H9 (cell line): Measurements from ENCODE around the gene MAP3K19. TPM values are rescaled to one million over a fixed set of nuclear protein-coding genes. Genes with fewer than 3 reads are reported as not detected.

Experiments
- DNase-seq: peaks from one replicate; pipeline ENCODE4 v3.0.0-alpha.2; 2017
- H2AFZ ChIP-seq: one replicate; pipeline ENCODE4 v1.6.1; 2013; ENCODE audit warnings: mild to moderate bottlenecking, low read length, control low read depth, moderate library complexity
- H2AK5ac ChIP-seq: 2 replicates; pipeline ENCODE4 v1.6.1; 2013; ENCODE audit warnings: low read length, control low read depth, mixed read lengths; ENCODE audit not compliant: insufficient read length
- H2BK120ac ChIP-seq: one replicate; pipeline ENCODE4 v1.6.1; 2013; ENCODE audit warnings: low read depth, mild to moderate bottlenecking, low read length, control low read depth, inconsistent platforms; ENCODE audit not compliant: poor library complexity, severe bottlenecking
- H2BK12ac ChIP-seq: 2 replicates; pipeline ENCODE4 v1.6.1; 2013; ENCODE audit warnings: low read length, control low read depth, mixed read lengths, low read depth; ENCODE audit not compliant: insufficient read length
- H2BK15ac ChIP-seq: 2 replicates; pipeline ENCODE4 v1.6.1; 2013; ENCODE audit warnings: low read depth, low read length, control low read depth
- H2BK20ac ChIP-seq: one replicate; pipeline ENCODE4 v1.6.1; 2013; ENCODE audit warnings: low read depth, mild to moderate bottlenecking, low read length, control low read depth, inconsistent platforms; ENCODE audit not compliant: poor library complexity, severe bottlenecking
- H2BK5ac ChIP-seq: 2 replicates; pipeline ENCODE4 v1.6.1; 2013; ENCODE audit warnings: low read length, control low read depth, mixed read lengths; ENCODE audit not compliant: insufficient read length
- H3K14ac ChIP-seq: 2 replicates; pipeline ENCODE4 v1.6.1; 2013; ENCODE audit warnings: low read length, control low read depth; ENCODE audit not compliant: insufficient read depth
- H3K18ac ChIP-seq: 2 replicates; pipeline ENCODE4 v1.6.1; 2013; ENCODE audit warnings: low read depth, mild to moderate bottlenecking, mixed read lengths, low read length, control low read depth; ENCODE audit not compliant: insufficient read length
- H3K23ac ChIP-seq: 2 replicates; pipeline ENCODE4 v1.6.1; 2013; ENCODE audit warnings: low read length, control low read depth, mixed read lengths, low read depth; ENCODE audit not compliant: insufficient read length
- H3K23me2 ChIP-seq: 2 replicates; pipeline ENCODE4 v1.6.1; 2013; ENCODE audit warnings: low read depth, mild to moderate bottlenecking, mixed read lengths, low read length, control low read depth; ENCODE audit not compliant: insufficient read length, poor library complexity, severe bottlenecking
- H3K27ac ChIP-seq: 2 replicates; pipeline ENCODE4 v1.5.1; 2013; ENCODE audit warnings: low read length, control low read depth, mixed read lengths, low read depth; ENCODE audit not compliant: insufficient read length
- H3K27me3 ChIP-seq: 2 replicates; pipeline ENCODE4 v1.6.1; 2013; ENCODE audit warnings: low read length, control low read depth, inconsistent platforms; ENCODE audit not compliant: insufficient read depth
- H3K4ac ChIP-seq: 2 replicates; pipeline ENCODE4 v1.6.1; 2013; ENCODE audit warnings: low read depth, mild to moderate bottlenecking, control low read depth, inconsistent platforms, low read length, moderate library complexity
- H3K4me1 ChIP-seq: 2 replicates; pipeline ENCODE4 v1.6.1; 2013; ENCODE audit warnings: low read length, control low read depth, inconsistent platforms; ENCODE audit not compliant: insufficient read depth
- H3K4me2 ChIP-seq: 2 replicates; pipeline ENCODE4 v1.6.1; 2013; ENCODE audit warnings: low read length, control low read depth, mixed read lengths; ENCODE audit not compliant: insufficient read length, insufficient read depth
- H3K56ac ChIP-seq: 2 replicates; pipeline ENCODE4 v1.6.1; 2013; ENCODE audit warnings: low read depth, mild to moderate bottlenecking, mixed read lengths, low read length, control low read depth; ENCODE audit not compliant: insufficient read length
- H3K79me1 ChIP-seq: 2 replicates; pipeline ENCODE4 v1.6.1; 2013; ENCODE audit warnings: low read depth, mild to moderate bottlenecking, moderate library complexity, low read length, control low read depth, inconsistent platforms; ENCODE audit not compliant: insufficient read depth, poor library complexity, severe bottlenecking
- H3K79me2 ChIP-seq: 2 replicates; pipeline ENCODE4 v1.6.1; 2013; ENCODE audit warnings: low read length, control low read depth, inconsistent platforms; ENCODE audit not compliant: insufficient read depth
- H3K9ac ChIP-seq: 2 replicates; pipeline ENCODE4 v1.6.1; 2013; ENCODE audit warnings: low read length, control low read depth, mixed read lengths; ENCODE audit not compliant: insufficient read length; ENCODE audit errors: extremely low read depth
- H3K9me3 ChIP-seq: one replicate; pipeline ENCODE4 v1.6.1; 2013; ENCODE audit warnings: low read depth, low read length, inconsistent platforms; ENCODE audit not compliant: control insufficient read depth
- H3T11ph ChIP-seq: one replicate; pipeline ENCODE4 v1.6.1; 2013; ENCODE audit warnings: mild to moderate bottlenecking, low read length, control low read depth, inconsistent platforms
- H4K20me1 ChIP-seq: one replicate; pipeline ENCODE4 v1.6.1; 2013; ENCODE audit not compliant: control insufficient read depth, insufficient read length, insufficient read depth
- H4K5ac ChIP-seq: 2 replicates; pipeline ENCODE4 v1.6.1; 2013; ENCODE audit warnings: low read depth, mild to moderate bottlenecking, mixed read lengths, low read length, control low read depth; ENCODE audit not compliant: insufficient read length
- H4K8ac ChIP-seq: replicated peaks from 2 replicates; pipeline ENCODE4 v1.6.1; 2013; ENCODE audit warnings: low read length, control low read depth, mixed read lengths, low read depth; ENCODE audit not compliant: insufficient read length
- H4K91ac ChIP-seq: 2 replicates; pipeline ENCODE4 v1.6.1; 2013; ENCODE audit warnings: low read depth, mild to moderate bottlenecking, moderate library complexity, mixed read lengths, low read length, control low read depth; ENCODE audit not compliant: insufficient read length
- H3K27ac Mint-ChIP-seq, 3 experiments: 2 replicates in 2 of 3; 3 replicates in 1 of 3; pipeline ENCODE4 v1.8.0; 2020 to 2021; ENCODE audit warnings: mixed read lengths in 3 of 3, mild to moderate bottlenecking in 1 of 3, moderate library complexity in 1 of 3
- H3K27me3 Mint-ChIP-seq: 2 replicates; pipeline ENCODE4 v1.8.0; 2021; ENCODE audit warnings: low read depth, mild to moderate bottlenecking, moderate library complexity, mixed read lengths
- H3K36me3 Mint-ChIP-seq, 3 experiments: 2 replicates in 2 of 3; 3 replicates in 1 of 3; pipeline ENCODE4 v1.8.0; 2020 to 2021; ENCODE audit warnings: low read depth in 3 of 3, mixed read lengths in 3 of 3; ENCODE audit not compliant: insufficient read depth in 1 of 3
- H3K4me1 Mint-ChIP-seq, 2 experiments: 2 replicates each; pipeline ENCODE4 v1.8.0; 2020; ENCODE audit warnings: mixed read lengths in 2 of 2
- H3K4me3 Mint-ChIP-seq, 2 experiments: 2 replicates in 1 of 2; 3 replicates in 1 of 2; pipeline ENCODE4 v1.8.0; 2020 to 2021; ENCODE audit warnings: mild to moderate bottlenecking in 2 of 2, mixed read lengths in 2 of 2, moderate library complexity in 1 of 2
- H3K9me3 Mint-ChIP-seq, 2 experiments: 2 replicates in 1 of 2; 3 replicates in 1 of 2; pipeline ENCODE4 v1.8.0; 2020; ENCODE audit warnings: mild to moderate bottlenecking in 2 of 2, mixed read lengths in 2 of 2, moderate library complexity in 1 of 2
- CTCF ChIP-seq: fragments of 200-600 bp; sonication (generic); conservative IDR thresholded peaks from 3 replicates; pipeline ENCODE4 v1.8.0; 2021; ENCODE audit warnings: antibody characterized with exemption, mild to moderate bottlenecking
- total RNA-seq: library from RNA; stranded (reverse); gene quantifications from 2 replicates; pipeline ENCODE4 v1.2.1, GENCODE V29; 2021

Gene MAP3K19
- total RNA-seq, 1 experiment from 2014 or later, result not detected

GRCh38 chr2:135093193-135093592 lies 45.9 kb upstream of the MAP3K19 start:
- no peak overlapping the region for H2BK12ac ChIP-seq
- no peak overlapping the region for H3K4ac ChIP-seq
- H3K23ac ChIP-seq, result no peak overlapping the region
- no peak overlapping the region for H3K56ac ChIP-seq
- no peak overlapping the region for H3T11ph ChIP-seq
- H4K8ac ChIP-seq, result no peak overlapping the region
- H4K20me1 ChIP-seq, result no peaks in the 10 kb centered on the region
- no peak overlapping the region for H2BK20ac ChIP-seq
- H2BK15ac ChIP-seq, result no peak overlapping the region
- H2AFZ ChIP-seq, result no peak overlapping the region
- H3K18ac ChIP-seq, result no peak overlapping the region
- H4K91ac ChIP-seq, result no peak overlapping the region
- no peak overlapping the region for H3K4me3 Mint-ChIP-seq
- no peaks in the 10 kb centered on the region for H3K79me1 ChIP-seq
- TF ChIP-seq CTCF, result no peak
- H3K27ac ChIP-seq, result no peak overlapping the region
- no peaks in the 10 kb centered on the region for H3K27me3 Mint-ChIP-seq
- peaks cover 9% of the 10 kb centered on the region in 2 experiments; a peak in 4 of 5 replicates for H3K9me3 Mint-ChIP-seq
- H3K4me1 Mint-ChIP-seq, result no peaks in the 10 kb centered on the region
- H4K5ac ChIP-seq, result no peak overlapping the region
- H3K4me1 ChIP-seq, result no peaks in the 10 kb centered on the region
- no peak overlapping the region for H2AK5ac ChIP-seq
- no peaks in the 10 kb centered on the region for H3K9me3 ChIP-seq
- no peak overlapping the region for H3K4me2 ChIP-seq
- H2BK5ac ChIP-seq, result no peak overlapping the region
- H3K27ac Mint-ChIP-seq, result no peak overlapping the region
- no peak overlapping the region for H3K9ac ChIP-seq
- H3K27me3 ChIP-seq, result no peaks in the 10 kb centered on the region
- H2BK120ac ChIP-seq, result no peak overlapping the region
- no peak for DNase-seq
- H3K79me2 ChIP-seq, result no peaks in the 10 kb centered on the region
- H3K14ac ChIP-seq, result no peak overlapping the region
- peaks cover 12 to 23% (median 21%) of the 10 kb centered on the region in 3 experiments for H3K36me3 Mint-ChIP-seq
- no peaks in the 10 kb centered on the region for H3K23me2 ChIP-seq
